ENCODE results near the gene DIP2C.

GRCh38 chr10:227014-227413, 462.5 kb downstream of the DIP2C start:
- TF ChIP-seq CTCF (IDR thresholded peaks at IDR 0.05) = no peak
- TF ChIP-seq POLR2A (IDR thresholded peaks at IDR 0.05) = no peak
- no peak for TF ChIP-seq EP300 (IDR thresholded peaks at IDR 0.05; ENCODE audit: low read depth)
- no peak for TF ChIP-seq POLR2AphosphoS5 (IDR thresholded peaks at IDR 0.05)

Measured in transverse colon (tissue), 4 donors.